ENCODE measurements around the gene NR2E3.

Gene NR2E3

GRCh38 chr15:71810256-71811035, at the start of gene NR2E3:
TSS of gene NR2E3 (plus strand) at chr15:71810554. CDS start at chr15:71810744, 190 bp downstream.
- DNase-seq: no peak

- DNase-seq: no peak
These were observed 49.5 kb upstream of the NR2E3 start for GRCh38 chr15:71760852-71761251.

- DNase-seq: no peak
These were observed 48.7 kb upstream of the NR2E3 start for GRCh38 chr15:71761649-71762048.

- no peak for DNase-seq
These were observed 42.2 kb upstream of the NR2E3 start for GRCh38 chr15:71768184-71768583.

GRCh38 chr15:71773206-71773859, 37.0 kb upstream of the NR2E3 start:
- no peak for DNase-seq

GRCh38 chr15:71775856-71776255, 34.5 kb upstream of the NR2E3 start:
- no peak for DNase-seq

- DNase-seq: no peak
These were observed 34.0 kb upstream of the NR2E3 start for GRCh38 chr15:71776304-71776703.

- no peak for DNase-seq
These were observed 33.0 kb upstream of the NR2E3 start for GRCh38 chr15:71777216-71777943.

GRCh38 chr15:71779073-71779797, 31.1 kb upstream of the NR2E3 start:
- no peak for DNase-seq

- DNase-seq: no peak
These were observed 30.0 kb upstream of the NR2E3 start for GRCh38 chr15:71780115-71780976.

GRCh38 chr15:71781179-71781964, 29.0 kb upstream of the NR2E3 start:
- no peak for DNase-seq

- DNase-seq: no peak
These were observed 28.4 kb upstream of the NR2E3 start for GRCh38 chr15:71781965-71782265.

GRCh38 chr15:71782422-71783165, 27.8 kb upstream of the NR2E3 start:
- DNase-seq: no peak

- DNase-seq: no peak
These were observed 25.6 kb upstream of the NR2E3 start for GRCh38 chr15:71784719-71785118.

GRCh38 chr15:71785996-71786395, 24.4 kb upstream of the NR2E3 start:
- DNase-seq: no peak

- DNase-seq: no peak
These were observed 23.7 kb upstream of the NR2E3 start for GRCh38 chr15:71786673-71787072.

- no peak for DNase-seq
These were observed 21.4 kb upstream of the NR2E3 start for GRCh38 chr15:71788646-71789579.

- DNase-seq: no peak
These were observed 20.7 kb upstream of the NR2E3 start for GRCh38 chr15:71789616-71790015.

GRCh38 chr15:71790081-71790480, 20.3 kb upstream of the NR2E3 start:
- DNase-seq: no peak

GRCh38 chr15:71791975-71792374, 18.4 kb upstream of the NR2E3 start:
- DNase-seq: no peak

Measured in NCI-H2227 treated with DMSO at 0.1 percent for 48 hours (cell line).